ENCODE results near the gene KCNQ1.

KCNQ1 gene

GRCh38 chr11:2445746-2446551 lies 1.1 kb downstream of the KCNQ1 start:
- DNase-seq: no peak

DNA sequence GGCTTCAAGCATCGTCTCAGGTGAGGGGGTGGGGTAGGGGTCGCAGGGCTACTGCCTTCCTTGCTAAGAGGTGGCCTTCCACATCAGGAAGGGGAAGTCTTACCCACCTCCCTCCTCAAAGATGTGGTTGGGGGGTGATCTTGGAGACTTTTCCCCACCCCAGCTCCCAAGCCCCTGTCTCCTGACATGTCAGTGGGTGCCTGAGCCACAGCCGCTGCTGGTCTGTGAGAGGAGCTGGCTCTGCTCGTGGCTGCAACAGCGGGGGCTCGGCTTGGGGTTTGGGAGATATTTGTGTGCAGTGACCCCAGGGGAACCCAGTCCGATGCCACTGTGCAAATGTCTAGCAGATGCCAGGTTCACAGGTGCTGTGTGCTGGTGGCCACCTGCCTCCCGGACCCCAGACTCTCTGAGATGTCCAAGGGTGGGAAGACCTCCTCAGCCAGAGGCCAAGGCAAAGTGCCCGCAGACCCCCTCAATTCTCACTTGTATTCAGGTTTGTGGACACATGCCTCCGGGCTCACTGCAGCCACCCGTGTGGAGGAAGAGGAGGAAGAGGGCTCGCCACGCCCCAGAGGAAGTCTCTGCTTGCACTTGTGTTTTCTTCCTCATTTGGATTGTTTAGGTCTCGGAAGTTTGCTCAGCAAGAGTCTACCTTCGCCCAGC lies 1.9 kb downstream of the KCNQ1 start:
- no peak for DNase-seq

- DNase-seq: no peak
Observed at GRCh38 chr11:2447253-2447950, 2.6 kb downstream of the KCNQ1 start.

DNA sequence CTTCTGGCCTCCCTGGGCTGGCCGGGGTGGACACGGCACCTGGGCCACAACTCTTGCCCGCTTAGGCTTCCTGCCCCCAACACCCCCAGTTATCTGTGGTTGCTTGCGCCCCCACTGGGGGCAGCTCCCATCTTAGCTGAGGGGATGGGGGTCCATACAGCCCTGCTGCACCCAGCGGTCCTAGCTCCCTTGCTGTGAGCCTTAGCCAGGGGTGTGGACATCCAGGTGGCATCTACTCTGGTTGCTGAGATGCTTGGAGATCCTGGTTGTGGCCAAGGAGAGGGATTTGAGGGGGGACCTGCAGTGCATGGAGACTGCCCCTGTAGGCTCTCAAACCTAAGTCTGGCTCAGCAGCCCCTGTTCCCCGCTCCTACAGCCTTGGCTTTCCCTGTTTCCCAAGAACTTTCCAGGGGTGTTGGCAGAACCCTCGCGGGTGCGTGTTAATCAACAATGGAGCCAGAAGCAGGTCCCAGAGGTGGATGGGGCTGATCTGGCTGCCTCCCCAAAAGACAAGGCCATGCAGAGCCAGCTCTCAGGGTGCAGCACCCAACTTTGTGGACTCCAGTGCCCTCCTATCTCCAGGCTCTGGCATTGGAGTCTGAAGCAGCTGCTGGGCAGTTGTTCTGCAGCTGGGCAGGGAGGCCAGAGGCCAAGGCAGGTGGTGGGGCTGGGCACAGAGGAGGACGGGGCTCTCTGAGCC lies 3.3 kb downstream of the KCNQ1 start:
- no peak for DNase-seq

GRCh38 chr11:2448661-2449547 lies 4.1 kb downstream of the KCNQ1 start:
- DNase-seq: no peak

GRCh38 chr11:2449548-2450320 lies 4.9 kb downstream of the KCNQ1 start:
- no peak for DNase-seq

DNA sequence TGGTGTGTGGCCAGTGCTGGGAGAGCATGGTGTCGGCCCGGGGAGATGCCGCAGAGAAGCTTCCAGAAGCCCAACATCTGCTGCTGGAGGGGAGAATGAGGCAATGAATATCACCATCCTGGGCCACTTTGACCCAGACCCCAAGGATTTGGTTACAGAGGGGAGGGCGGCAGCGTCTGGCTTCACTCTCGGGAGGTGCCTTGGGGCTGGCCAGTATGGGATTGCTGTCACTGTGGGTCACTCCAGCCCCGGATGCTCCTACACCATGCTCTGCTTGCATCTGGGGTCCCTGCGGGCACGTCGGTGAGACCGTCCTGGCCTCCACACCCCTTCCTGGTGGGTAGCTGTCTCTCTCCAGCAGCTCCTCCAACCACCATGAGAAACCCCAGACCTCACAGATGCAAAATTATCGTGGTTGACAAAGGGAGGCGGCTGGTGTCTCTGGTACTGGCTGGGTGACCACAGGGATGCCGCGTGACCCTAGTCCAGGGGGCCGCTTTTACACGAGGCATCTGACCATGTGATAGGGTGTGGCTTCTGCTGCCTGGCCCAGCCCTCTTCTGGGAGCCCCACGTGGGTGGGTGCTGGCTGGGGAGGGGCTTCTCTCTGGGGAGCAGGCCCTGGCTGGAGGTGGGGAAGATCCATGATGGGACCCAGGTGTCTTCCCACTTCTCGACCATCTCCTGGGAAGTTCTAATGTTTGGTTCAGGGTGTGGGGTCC lies 5.7 kb downstream of the KCNQ1 start:
- no peak for DNase-seq

GRCh38 chr11:2451336-2451735 lies 6.5 kb downstream of the KCNQ1 start:
- no peak for DNase-seq

DNA sequence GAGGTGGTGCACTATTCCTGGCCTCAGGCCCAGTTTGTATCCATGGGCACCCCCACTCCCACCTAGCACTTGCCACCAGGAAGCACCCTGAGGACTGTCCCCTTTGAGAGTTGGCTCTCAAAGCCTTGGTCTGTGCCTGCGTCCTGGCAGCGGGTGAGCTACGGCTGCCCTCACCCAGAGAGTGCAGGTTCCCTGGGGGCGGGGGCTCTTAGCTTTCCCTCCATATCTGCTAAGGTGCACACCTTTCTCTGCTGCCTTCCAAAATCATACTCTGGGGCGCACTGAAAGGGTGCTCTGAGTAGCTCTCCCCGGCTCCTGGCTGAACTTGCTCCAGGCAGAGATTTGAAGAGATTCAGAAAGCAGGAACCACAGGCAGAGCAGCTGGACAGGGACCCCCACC lies 7.1 kb downstream of the KCNQ1 start:
- DNase-seq: no peak

GRCh38 chr11:2452321-2453012 lies 7.7 kb downstream of the KCNQ1 start:
- DNase-seq: no peak

- no peak for DNase-seq
Observed at GRCh38 chr11:2453436-2453835, 8.6 kb downstream of the KCNQ1 start.

DNA sequence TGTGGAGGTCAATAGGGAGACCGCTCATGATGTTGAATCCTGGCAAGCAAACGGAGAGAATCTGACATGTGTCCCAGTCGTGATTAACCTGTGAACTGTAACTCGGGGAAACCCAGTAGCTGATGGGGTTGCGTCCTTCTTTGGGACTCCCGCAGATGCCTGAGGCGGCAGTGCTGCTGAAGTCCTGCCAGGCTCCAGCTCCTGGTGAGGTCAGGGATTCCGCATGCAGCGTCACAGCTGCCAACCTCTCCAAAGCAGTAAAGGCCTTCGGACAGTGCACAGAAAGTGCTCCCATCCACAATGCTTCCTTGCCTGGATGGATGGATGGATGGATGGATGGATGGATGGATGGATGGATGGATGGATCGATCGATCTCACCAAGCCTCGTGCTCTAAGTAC lies 13.5 kb downstream of the KCNQ1 start:
- DNase-seq: no peak

DNA sequence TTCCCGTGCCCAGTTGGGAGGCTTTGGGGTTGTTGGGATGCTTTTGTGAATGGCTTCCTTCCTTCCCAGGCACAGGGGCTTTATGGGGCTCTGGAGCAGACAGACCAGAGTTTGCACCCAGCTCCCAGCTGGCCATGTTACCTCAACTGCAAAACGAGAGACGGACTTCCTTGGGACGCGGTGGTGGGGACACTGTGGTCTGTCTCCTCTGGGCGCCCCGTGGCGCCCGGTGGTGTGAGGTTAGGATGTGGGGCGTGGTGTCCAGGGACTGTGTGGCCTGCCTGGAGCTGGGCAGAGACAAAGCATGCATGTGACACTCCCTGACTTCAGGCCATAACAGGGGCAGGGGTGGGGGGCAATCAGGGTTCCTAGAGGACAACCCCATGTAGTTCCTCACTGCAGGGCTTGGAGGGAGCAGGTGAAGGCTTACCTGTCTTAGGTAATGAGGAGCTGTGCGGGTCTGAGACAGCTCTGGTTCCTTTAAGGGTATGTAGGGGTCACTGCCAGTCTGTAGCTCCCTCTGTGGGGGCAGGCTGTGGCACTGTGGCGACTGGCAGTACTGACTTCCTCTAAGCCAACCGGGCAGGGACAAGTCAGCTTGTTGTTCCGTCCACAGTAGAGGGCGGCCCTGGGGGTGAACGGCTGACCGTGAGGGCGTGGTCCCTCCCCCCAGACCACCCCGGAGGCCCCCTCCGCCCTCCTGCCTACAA lies 14.4 kb downstream of the KCNQ1 start:
- no peak for DNase-seq

GRCh38 chr11:2459796-2460531 lies 15.2 kb downstream of the KCNQ1 start:
- DNase-seq: no peak

DNA sequence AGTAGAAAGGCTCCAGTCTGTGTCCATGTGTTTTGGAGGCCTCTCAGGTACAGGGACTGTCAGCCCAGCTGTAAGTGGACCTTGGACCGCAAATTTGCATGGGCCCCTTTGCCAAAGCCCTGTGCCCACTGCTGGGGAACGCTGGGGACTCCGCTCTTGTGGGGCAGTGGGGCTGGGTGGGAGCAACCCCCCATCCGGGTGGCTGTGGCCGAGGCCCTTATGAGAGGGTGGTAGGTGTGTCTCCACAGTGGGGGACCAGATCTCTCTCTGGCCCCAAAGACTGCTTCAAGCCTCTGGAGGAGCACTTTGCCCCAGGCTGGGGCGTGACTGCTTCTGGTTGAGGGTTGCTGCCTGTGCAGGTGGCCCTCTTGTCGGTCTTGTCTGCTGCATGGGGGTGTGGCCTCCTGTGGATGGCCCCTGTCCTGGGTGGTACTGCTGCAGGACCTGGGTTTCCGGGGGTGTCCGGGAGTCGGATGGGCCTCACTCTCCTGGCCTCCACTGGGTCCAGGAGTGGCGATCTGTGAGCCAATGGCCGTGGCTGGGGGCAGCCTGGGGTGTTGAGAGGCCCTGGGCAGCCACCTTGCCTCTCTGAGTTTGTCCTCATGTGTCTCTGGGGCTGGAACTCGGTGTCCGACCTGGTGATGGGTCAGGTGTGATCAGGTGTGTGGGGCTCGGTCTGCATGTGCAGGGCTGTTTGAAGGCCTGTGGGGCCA lies 15.9 kb downstream of the KCNQ1 start:
- no peak for DNase-seq

- DNase-seq: no peak
Observed at GRCh38 chr11:2461253-2461955, 16.6 kb downstream of the KCNQ1 start.

DNA sequence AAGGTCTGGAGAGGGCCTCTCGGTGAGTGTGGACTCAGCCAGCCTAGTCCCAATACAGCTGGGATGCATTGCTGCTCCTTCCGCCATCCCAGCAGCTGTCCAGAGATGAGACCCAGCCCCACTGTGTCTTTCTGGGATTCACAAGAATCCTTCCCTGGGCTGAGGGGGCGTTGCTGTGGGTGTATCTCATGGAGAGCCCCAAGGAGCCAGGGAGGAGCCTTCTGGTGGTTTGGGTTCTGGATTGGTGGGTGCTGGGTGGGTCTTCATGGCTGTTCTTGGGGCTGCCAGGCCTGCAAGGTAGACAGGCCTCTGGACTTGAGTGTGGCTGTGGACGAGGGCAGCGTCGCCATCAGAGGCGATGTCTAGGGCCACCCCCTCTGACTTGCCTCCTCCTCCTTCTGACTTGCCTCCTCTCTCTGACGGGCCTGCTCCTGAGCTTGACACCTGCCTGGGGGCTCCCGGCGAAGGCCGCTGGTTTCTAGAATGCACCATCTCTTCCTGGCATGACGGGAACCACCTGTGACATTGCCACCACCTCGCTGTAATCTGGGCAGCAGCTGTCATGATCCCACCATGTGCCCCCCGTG lies 17.2 kb downstream of the KCNQ1 start:
- DNase-seq: no peak
